ENCODE results near the gene ECHDC3.
"Not testable (repeated sequence)": the region's sequence is repeated elsewhere in the genome, so short reads cannot be mapped to it uniquely, and the experiment has no call there.

The ECHDC3 gene

GRCh38 chr10:11715815-11716494 lies 26.2 kb upstream of the ECHDC3 start:
- no peak for DNase-seq (ENCODE audit: low read depth)

GRCh38 chr10:11716686-11717085 lies 25.5 kb upstream of the ECHDC3 start:
- no peak for DNase-seq (ENCODE audit: low read depth)

- no peak for DNase-seq (ENCODE audit: low read depth)
Observed at GRCh38 chr10:11719496-11720259, 22.5 kb upstream of the ECHDC3 start.

- DNase-seq (ENCODE audit: low read depth) = no peak
Observed at GRCh38 chr10:11720260-11720741, 21.9 kb upstream of the ECHDC3 start.

GRCh38 chr10:11721806-11722205 lies 20.4 kb upstream of the ECHDC3 start:
- DNase-seq (ENCODE audit: low read depth) = no peak

GRCh38 chr10:11723359-11723758 lies 18.8 kb upstream of the ECHDC3 start:
- DNase-seq (ENCODE audit: low read depth) = no peak

- DNase-seq (ENCODE audit: low read depth) = no peak
Observed at GRCh38 chr10:11724938-11725776, 17.0 kb upstream of the ECHDC3 start.

GRCh38 chr10:11725912-11726311 lies 16.3 kb upstream of the ECHDC3 start:
- DNase-seq (ENCODE audit: low read depth) = no peak

GRCh38 chr10:11727563-11727962 lies 14.6 kb upstream of the ECHDC3 start:
- DNase-seq (ENCODE audit: low read depth) = no peak

- no peak for DNase-seq (ENCODE audit: low read depth)
Observed at GRCh38 chr10:11728353-11728752, 13.8 kb upstream of the ECHDC3 start.

- DNase-seq (ENCODE audit: low read depth) = no peak
Observed at GRCh38 chr10:11729790-11730315, 12.3 kb upstream of the ECHDC3 start.

- no peak for DNase-seq (ENCODE audit: low read depth)
Observed at GRCh38 chr10:11730779-11731178, 11.4 kb upstream of the ECHDC3 start.

- not testable (repeated sequence) for DNase-seq (ENCODE audit: low read depth)
Observed at GRCh38 chr10:11736767-11737166, 5.4 kb upstream of the ECHDC3 start.

GRCh38 chr10:11737258-11738032 lies 4.7 kb upstream of the ECHDC3 start:
- not testable (repeated sequence) for DNase-seq (ENCODE audit: low read depth)

- no peak for DNase-seq (ENCODE audit: low read depth)
Observed at GRCh38 chr10:11740907-11741306, 1.3 kb upstream of the ECHDC3 start.

- DNase-seq (ENCODE audit: low read depth) = no peak
Observed at GRCh38 chr10:11741608-11742007, 574 bp upstream of the ECHDC3 start.

- DNase-seq (ENCODE audit: low read depth) = no peak
Observed at GRCh38 chr10:11742779-11743298, 657 bp downstream of the ECHDC3 start.

- DNase-seq (ENCODE audit: low read depth) = no peak
Observed at GRCh38 chr10:11743461-11744338, 1.5 kb downstream of the ECHDC3 start.

GRCh38 chr10:11745045-11745444 lies 2.9 kb downstream of the ECHDC3 start:
- DNase-seq (ENCODE audit: low read depth) = no peak

- no peak for DNase-seq (ENCODE audit: low read depth)
Observed at GRCh38 chr10:11746883-11747539, 4.8 kb downstream of the ECHDC3 start.
